HepG2 (cell line): ENCODE results near the gene DTYMK. TPM values are rescaled to one million over a fixed set of nuclear protein-coding genes. Genes with fewer than 3 reads are reported as not detected.

Experiments
- CEBPG ChIP-seq: IDR thresholded peaks from 2 replicates; pipeline ENCODE4 v1.6.1; 2016
- FOXJ3 ChIP-seq: sonication (generic); formaldehyde crosslinking; IDR thresholded peaks from 2 replicates; pipeline ENCODE4 v1.4.0; 2020; ENCODE audit warnings: missing genetic modification reagents, mild to moderate bottlenecking, borderline replicate concordance
- HOXA3 ChIP-seq: sonication (generic); formaldehyde crosslinking; IDR thresholded peaks from 2 replicates; pipeline ENCODE4 v1.5.0; 2020; ENCODE audit warnings: missing genetic modification reagents
- HOXD1 ChIP-seq: sonication (generic); formaldehyde crosslinking; IDR thresholded peaks from 2 replicates; pipeline ENCODE4 v1.5.0; 2020; ENCODE audit warnings: missing genetic modification reagents
- RFXAP ChIP-seq: sonication (generic); formaldehyde crosslinking; IDR thresholded peaks from 2 replicates; pipeline ENCODE4 v1.4.0; 2020; ENCODE audit warnings: missing genetic modification reagents, borderline replicate concordance
- TARDBP ChIP-seq: sonication (generic); formaldehyde crosslinking; IDR thresholded peaks from 2 replicates; pipeline ENCODE4 v1.8.0; 2022; ENCODE audit warnings: mild to moderate bottlenecking, missing genetic modification reagents
- ZFX ChIP-seq: sonication (generic); formaldehyde crosslinking; IDR thresholded peaks from 2 replicates; pipeline ENCODE4 v1.4.0; 2020; ENCODE audit warnings: mild to moderate bottlenecking, low read depth, missing genetic modification reagents, moderate library complexity
- ZNF230 ChIP-seq: sonication (generic); formaldehyde crosslinking; IDR thresholded peaks from 2 replicates; pipeline ENCODE4 v1.4.0; 2020; ENCODE audit warnings: mild to moderate bottlenecking, missing genetic modification reagents
- ZNF792 ChIP-seq: IDR thresholded peaks from 2 replicates; pipeline ENCODE4 v1.6.1; 2016
- polyA plus RNA-seq, 8 experiments: library from polyadenylated mRNA; depleted of rRNA in 3 of 8; stranded (reverse) in 7 of 8; unstranded in 1 of 8; fragments of >200 nt; fragmentation: Illumina TruSeq in 4 of 8; extraction: Trizol in 4 of 8; gene quantifications; 2 replicates each; pipeline versions ENCODE4 v1.2.1 to v1.2.3, GENCODE V29; 2011 to 2016; ENCODE audit warnings: low read depth in 4 of 8, missing spikeins in 1 of 8, mixed read lengths in 1 of 8; ENCODE audit not compliant: insufficient read depth in 1 of 8
- total RNA-seq, 5 experiments: library from RNA; depleted of rRNA; stranded (reverse); fragments of >200 nt; fragmentation: Illumina TruSeq; extraction: Trizol; gene quantifications; 2 replicates each; pipeline ENCODE4 v1.2.3, GENCODE V29; 2016; ENCODE audit warnings: low read depth in 1 of 5
- TF ChIP-seq, protein P1 (sequence below), 2 experiments: sonication (generic) in 1 of 2; formaldehyde crosslinking in 1 of 2; IDR thresholded peaks; 2 replicates each; pipeline versions ENCODE4 v1.5.1 to v1.6.1; 2011 to 2020; ENCODE audit warnings: borderline replicate concordance in 1 of 2, low read depth in 1 of 2, low read length in 1 of 2, mild to moderate bottlenecking in 1 of 2, missing genetic modification reagents in 1 of 2, moderate library complexity in 1 of 2
- TF ChIP-seq, protein P2 (sequence below): sonication (generic); formaldehyde crosslinking; conservative IDR thresholded peaks from 2 replicates; pipeline ENCODE4 v1.8.0; 2022; ENCODE audit warnings: mild to moderate bottlenecking, moderate library complexity, missing genetic modification reagents
- TF ChIP-seq, protein P3 (sequence below), 2 experiments: sonication (generic) in 1 of 2; formaldehyde crosslinking in 1 of 2; IDR thresholded peaks; 2 replicates each; pipeline versions ENCODE4 v1.6.1 to v1.9.0; 2014 to 2022; ENCODE audit warnings: antibody characterized with exemption in 1 of 2, borderline replicate concordance in 1 of 2, inconsistent platforms in 1 of 2, low read depth in 1 of 2, missing genetic modification reagents in 1 of 2
- TF ChIP-seq, protein P4 (sequence below): sonication (generic); formaldehyde crosslinking; IDR thresholded peaks from 2 replicates; pipeline ENCODE4 v1.8.1; 2022; ENCODE audit warnings: low read depth, mild to moderate bottlenecking, missing genetic modification reagents

Gene DTYMK
- total and polyA plus RNA-seq, 2 of the 13 experiments (the other 11 are each of a cell fraction or from before 2014, with no cell fraction given), result 57.5 to 134 TPM

DNA sequence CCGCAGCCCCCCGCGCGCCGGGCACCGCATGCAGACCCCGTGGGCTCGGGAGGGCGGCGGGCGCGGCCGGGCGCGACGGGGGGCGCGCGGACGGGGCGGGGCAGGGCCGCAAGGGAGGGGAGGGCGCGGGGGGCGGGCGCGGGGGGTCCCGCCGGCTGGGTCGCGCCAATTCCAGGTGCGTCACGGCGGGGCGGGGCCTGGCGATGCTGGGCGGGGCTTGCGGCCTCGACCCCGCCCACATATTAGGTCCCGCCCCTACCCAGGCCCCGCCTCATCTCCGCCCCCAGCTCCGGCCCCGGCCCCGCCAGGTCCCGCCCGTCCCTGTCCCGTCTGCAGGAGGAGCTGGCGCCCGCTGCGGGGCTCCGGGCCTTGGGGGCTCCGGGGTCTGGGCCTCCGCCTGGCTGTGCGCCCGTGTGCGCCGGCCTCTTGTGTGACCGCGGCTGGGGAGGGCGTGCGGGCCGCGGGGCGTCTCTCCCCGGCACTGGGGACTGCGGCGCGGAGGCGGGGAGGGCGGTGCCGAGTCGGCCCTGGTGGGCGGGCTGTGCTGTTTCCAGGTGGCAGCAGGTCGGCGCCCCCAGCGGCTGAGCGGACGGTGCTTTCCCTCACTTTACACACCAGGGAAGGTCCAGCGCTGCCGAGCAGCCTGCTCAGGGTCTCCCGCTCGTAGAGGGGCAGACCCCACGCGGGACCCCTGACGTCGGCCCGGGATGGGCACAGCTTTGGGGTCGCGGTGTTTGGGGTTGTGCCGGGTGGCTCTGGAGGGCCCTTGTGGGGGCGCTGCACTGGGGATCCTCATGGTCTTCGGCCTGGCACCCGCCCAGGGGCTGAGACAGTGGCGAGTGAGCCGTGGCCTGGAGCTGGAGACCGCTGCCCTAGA, 15.8 kb upstream of the DTYMK start (continued):
- TF ChIP-seq, protein P1, sequence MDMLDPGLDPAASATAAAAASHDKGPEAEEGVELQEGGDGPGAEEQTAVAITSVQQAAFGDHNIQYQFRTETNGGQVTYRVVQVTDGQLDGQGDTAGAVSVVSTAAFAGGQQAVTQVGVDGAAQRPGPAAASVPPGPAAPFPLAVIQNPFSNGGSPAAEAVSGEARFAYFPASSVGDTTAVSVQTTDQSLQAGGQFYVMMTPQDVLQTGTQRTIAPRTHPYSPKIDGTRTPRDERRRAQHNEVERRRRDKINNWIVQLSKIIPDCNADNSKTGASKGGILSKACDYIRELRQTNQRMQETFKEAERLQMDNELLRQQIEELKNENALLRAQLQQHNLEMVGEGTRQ (IDR thresholded peaks at IDR 0.05; ENCODE audit: low read depth, low read length), result no peak
- TF ChIP-seq, protein P1 (CRISPR knock-in tag; IDR thresholded peaks at IDR 0.05; ENCODE audit: borderline replicate concordance), result no peak; the same call in 1 of the 2 replicates
- TF ChIP-seq ZFX (CRISPR knock-in tag) (peak; percentile 69), CEBPG (CRISPR knock-in tag) (no peak), ZNF230 (CRISPR knock-in tag) (no peak), HOXA3 (CRISPR knock-in tag) (peak; percentile 75), ZNF792 (CRISPR knock-in tag) (peak; percentile 56; the same call in 1 of the 2 replicates), RFXAP (CRISPR knock-in tag) (0 out of 2 replicates have a peak, but pooled peaks have one; percentile 59), TARDBP (CRISPR knock-in tag) (peak; percentile 78), HOXD1 (CRISPR knock-in tag) (no peak), FOXJ3 (CRISPR knock-in tag) (no peak)
- TF ChIP-seq, protein P2, sequence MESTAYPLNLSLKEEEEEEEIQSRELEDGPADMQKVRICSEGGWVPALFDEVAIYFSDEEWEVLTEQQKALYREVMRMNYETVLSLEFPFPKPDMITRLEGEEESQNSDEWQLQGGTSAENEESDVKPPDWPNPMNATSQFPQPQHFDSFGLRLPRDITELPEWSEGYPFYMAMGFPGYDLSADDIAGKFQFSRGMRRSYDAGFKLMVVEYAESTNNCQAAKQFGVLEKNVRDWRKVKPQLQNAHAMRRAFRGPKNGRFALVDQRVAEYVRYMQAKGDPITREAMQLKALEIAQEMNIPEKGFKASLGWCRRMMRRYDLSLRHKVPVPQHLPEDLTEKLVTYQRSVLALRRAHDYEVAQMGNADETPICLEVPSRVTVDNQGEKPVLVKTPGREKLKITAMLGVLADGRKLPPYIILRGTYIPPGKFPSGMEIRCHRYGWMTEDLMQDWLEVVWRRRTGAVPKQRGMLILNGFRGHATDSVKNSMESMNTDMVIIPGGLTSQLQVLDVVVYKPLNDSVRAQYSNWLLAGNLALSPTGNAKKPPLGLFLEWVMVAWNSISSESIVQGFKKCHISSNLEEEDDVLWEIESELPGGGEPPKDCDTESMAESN (CRISPR knock-in tag), result peak; percentile 68
- TF ChIP-seq, protein P3, sequence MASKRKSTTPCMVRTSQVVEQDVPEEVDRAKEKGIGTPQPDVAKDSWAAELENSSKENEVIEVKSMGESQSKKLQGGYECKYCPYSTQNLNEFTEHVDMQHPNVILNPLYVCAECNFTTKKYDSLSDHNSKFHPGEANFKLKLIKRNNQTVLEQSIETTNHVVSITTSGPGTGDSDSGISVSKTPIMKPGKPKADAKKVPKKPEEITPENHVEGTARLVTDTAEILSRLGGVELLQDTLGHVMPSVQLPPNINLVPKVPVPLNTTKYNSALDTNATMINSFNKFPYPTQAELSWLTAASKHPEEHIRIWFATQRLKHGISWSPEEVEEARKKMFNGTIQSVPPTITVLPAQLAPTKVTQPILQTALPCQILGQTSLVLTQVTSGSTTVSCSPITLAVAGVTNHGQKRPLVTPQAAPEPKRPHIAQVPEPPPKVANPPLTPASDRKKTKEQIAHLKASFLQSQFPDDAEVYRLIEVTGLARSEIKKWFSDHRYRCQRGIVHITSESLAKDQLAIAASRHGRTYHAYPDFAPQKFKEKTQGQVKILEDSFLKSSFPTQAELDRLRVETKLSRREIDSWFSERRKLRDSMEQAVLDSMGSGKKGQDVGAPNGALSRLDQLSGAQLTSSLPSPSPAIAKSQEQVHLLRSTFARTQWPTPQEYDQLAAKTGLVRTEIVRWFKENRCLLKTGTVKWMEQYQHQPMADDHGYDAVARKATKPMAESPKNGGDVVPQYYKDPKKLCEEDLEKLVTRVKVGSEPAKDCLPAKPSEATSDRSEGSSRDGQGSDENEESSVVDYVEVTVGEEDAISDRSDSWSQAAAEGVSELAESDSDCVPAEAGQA (IDR thresholded peaks at IDR 0.05; ENCODE audit: low read depth), result no peak
- TF ChIP-seq, protein P3 (CRISPR knock-in tag; IDR thresholded peaks at IDR 0.05; ENCODE audit: borderline replicate concordance), result no peak
- TF ChIP-seq, protein P4, sequence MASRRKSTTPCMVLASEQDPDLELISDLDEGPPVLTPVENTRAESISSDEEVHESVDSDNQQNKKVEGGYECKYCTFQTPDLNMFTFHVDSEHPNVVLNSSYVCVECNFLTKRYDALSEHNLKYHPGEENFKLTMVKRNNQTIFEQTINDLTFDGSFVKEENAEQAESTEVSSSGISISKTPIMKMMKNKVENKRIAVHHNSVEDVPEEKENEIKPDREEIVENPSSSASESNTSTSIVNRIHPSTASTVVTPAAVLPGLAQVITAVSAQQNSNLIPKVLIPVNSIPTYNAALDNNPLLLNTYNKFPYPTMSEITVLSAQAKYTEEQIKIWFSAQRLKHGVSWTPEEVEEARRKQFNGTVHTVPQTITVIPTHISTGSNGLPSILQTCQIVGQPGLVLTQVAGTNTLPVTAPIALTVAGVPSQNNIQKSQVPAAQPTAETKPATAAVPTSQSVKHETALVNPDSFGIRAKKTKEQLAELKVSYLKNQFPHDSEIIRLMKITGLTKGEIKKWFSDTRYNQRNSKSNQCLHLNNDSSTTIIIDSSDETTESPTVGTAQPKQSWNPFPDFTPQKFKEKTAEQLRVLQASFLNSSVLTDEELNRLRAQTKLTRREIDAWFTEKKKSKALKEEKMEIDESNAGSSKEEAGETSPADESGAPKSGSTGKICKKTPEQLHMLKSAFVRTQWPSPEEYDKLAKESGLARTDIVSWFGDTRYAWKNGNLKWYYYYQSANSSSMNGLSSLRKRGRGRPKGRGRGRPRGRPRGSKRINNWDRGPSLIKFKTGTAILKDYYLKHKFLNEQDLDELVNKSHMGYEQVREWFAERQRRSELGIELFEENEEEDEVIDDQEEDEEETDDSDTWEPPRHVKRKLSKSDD (CRISPR knock-in tag), result no peak
